OCI-LY1 (cell line): ENCODE results near the gene KCNIP3.

Source experiments
- H2AFZ ChIP-seq: fragments of 200-600 bp; sonication (generic), shearing (Covaris generic); 2 replicates; pipeline ENCODE4 v1.6.0; 2014; ENCODE audit warnings: antibody characterized with exemption, mild to moderate bottlenecking, low read length
- H3F3A ChIP-seq: fragments of 200-600 bp; sonication (generic), shearing (Covaris generic); 2 replicates; pipeline ENCODE4 v1.6.0; 2014; ENCODE audit warnings: mild to moderate bottlenecking, antibody characterized with exemption, low read length, moderate library complexity; ENCODE audit not compliant: insufficient read depth
- H3K27ac ChIP-seq: fragments of 200-600 bp; sonication (generic); 2 replicates; pipeline ENCODE4 v1.5.1; 2014; ENCODE audit warnings: low read length, mixed run types, mild to moderate bottlenecking, low read depth; ENCODE audit not compliant: poor library complexity, severe bottlenecking
- H3K27me3 ChIP-seq: fragments of 200-600 bp; sonication (generic); 2 replicates; pipeline ENCODE4 v1.6.0; 2014; ENCODE audit warnings: antibody characterized with exemption, mild to moderate bottlenecking, low read length, moderate library complexity; ENCODE audit not compliant: insufficient read depth
- H3K36me3 ChIP-seq: fragments of 200-600 bp; sonication (generic); 2 replicates; pipeline ENCODE4 v1.6.1; 2014; ENCODE audit warnings: mild to moderate bottlenecking, antibody characterized with exemption, low read length, moderate library complexity, mixed read lengths; ENCODE audit not compliant: insufficient read depth
- H3K4me1 ChIP-seq: fragments of 200-600 bp; sonication (generic); 2 replicates; pipeline ENCODE4 v1.5.1; 2014; ENCODE audit warnings: mild to moderate bottlenecking, low read length, moderate library complexity; ENCODE audit not compliant: insufficient read depth, severe bottlenecking
- H3K4me2 ChIP-seq: fragments of 200-600 bp; sonication (generic), shearing (Covaris generic); 2 replicates; pipeline ENCODE4 v1.6.1; 2014; ENCODE audit warnings: low read length
- H3K4me3 ChIP-seq: fragments of 200-600 bp; sonication (generic); 2 replicates; pipeline ENCODE4 v1.5.1; 2014; ENCODE audit warnings: low read length, low read depth, mild to moderate bottlenecking, mixed read lengths; ENCODE audit not compliant: poor library complexity, severe bottlenecking
- H3K79me2 ChIP-seq: fragments of 200-600 bp; shearing (Covaris generic); 2 replicates; pipeline ENCODE4 v1.6.1; 2016; ENCODE audit warnings: mixed run types, low read length, mixed read lengths; ENCODE audit not compliant: insufficient read depth
- H3K9ac ChIP-seq: fragments of 200-600 bp; sonication (generic), shearing (Covaris generic); 2 replicates; pipeline ENCODE4 v1.6.1; 2014; ENCODE audit warnings: mild to moderate bottlenecking, low read length, mixed read lengths
- H3K9me2 ChIP-seq: fragments of 200-600 bp; sonication (generic), shearing (Covaris generic); 2 replicates; pipeline ENCODE4 v1.6.1; 2014; ENCODE audit warnings: low read depth, mild to moderate bottlenecking, low read length, mixed read lengths
- H3K9me3 ChIP-seq: fragments of 200-600 bp; shearing (Covaris generic); 2 replicates; pipeline ENCODE4 v1.6.1; 2014; ENCODE audit warnings: low read length, mixed read lengths
- H4K20me1 ChIP-seq: fragments of 200-600 bp; sonication (generic), shearing (Covaris generic); 2 replicates; pipeline ENCODE4 v1.6.0; 2016; ENCODE audit warnings: mild to moderate bottlenecking, low read length; ENCODE audit not compliant: insufficient read depth
- EZH2 ChIP-seq: fragments of 200-600 bp; sonication (generic), shearing (Covaris generic); IDR thresholded peaks from 2 replicates; pipeline ENCODE4 v1.8.0; 2017; ENCODE audit warnings: borderline replicate concordance, mixed run types, mild to moderate bottlenecking, antibody characterized with exemption, low read length, moderate library complexity, mixed read lengths
- TF ChIP-seq, protein P1 (sequence below): fragments of 200-600 bp; sonication (generic), shearing (Covaris generic); IDR thresholded peaks from 2 replicates; pipeline ENCODE4 v1.5.1; 2017; ENCODE audit warnings: mild to moderate bottlenecking, antibody characterized with exemption, low read length, moderate library complexity, mixed read lengths

The KCNIP3 gene

DNA sequence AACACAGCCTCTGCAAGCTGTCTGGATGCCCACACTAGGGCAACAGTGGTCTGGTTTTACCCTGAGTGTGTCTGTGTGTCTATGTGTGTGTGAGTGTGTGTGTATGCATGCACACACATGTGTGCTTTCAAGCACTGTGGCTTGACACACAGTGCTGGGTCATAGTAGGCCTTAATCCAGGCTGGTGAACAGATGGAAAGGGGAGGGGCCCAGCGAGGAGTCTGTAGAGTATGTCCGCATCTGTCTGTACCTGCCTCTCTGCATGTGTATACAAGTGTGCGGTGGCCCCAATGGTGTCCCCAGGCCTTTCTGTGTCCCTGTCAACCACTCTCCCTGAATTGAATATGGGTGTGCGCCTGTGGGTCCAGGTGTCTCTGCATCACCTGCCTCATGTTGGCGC is 9.3 kb upstream of the KCNIP3 start:
- Histone ChIP-seq H4K20me1 (no peaks in the 10 kb centered on the region), H3K9me3 (peaks cover 3% of the 10 kb centered on the region; the same call in 1 of the 2 replicates), H3F3A (no peaks in the 10 kb centered on the region), H2AFZ (no peak overlapping the region), H3K9me2 (no peaks in the 10 kb centered on the region), H3K79me2 (no peaks in the 10 kb centered on the region), H3K27ac (no peak overlapping the region), H3K27me3 (peaks cover 4% of the 10 kb centered on the region; the same call in 1 of the 2 replicates), H3K36me3 (no peaks in the 10 kb centered on the region; the same call in 1 of the 2 replicates), H3K9ac (no peak overlapping the region), H3K4me1 (no peaks in the 10 kb centered on the region), H3K4me3 (no peak overlapping the region), H3K4me2 (no peak overlapping the region)
- TF ChIP-seq, protein P1, sequence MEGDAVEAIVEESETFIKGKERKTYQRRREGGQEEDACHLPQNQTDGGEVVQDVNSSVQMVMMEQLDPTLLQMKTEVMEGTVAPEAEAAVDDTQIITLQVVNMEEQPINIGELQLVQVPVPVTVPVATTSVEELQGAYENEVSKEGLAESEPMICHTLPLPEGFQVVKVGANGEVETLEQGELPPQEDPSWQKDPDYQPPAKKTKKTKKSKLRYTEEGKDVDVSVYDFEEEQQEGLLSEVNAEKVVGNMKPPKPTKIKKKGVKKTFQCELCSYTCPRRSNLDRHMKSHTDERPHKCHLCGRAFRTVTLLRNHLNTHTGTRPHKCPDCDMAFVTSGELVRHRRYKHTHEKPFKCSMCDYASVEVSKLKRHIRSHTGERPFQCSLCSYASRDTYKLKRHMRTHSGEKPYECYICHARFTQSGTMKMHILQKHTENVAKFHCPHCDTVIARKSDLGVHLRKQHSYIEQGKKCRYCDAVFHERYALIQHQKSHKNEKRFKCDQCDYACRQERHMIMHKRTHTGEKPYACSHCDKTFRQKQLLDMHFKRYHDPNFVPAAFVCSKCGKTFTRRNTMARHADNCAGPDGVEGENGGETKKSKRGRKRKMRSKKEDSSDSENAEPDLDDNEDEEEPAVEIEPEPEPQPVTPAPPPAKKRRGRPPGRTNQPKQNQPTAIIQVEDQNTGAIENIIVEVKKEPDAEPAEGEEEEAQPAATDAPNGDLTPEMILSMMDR, result no peak
- TF ChIP-seq EZH2, result no peak

- no peak for TF ChIP-seq EZH2
- TF ChIP-seq, protein P1, result no peak
- H3F3A ChIP-seq, result no peaks in the 10 kb centered on the region
- no peaks in the 10 kb centered on the region for H4K20me1 ChIP-seq
- no peak overlapping the region for H3K9ac ChIP-seq
- no peaks in the 10 kb centered on the region for H3K79me2 ChIP-seq
- H3K9me2 ChIP-seq, result no peaks in the 10 kb centered on the region
- H2AFZ ChIP-seq, result no peak overlapping the region
- no peak overlapping the region for H3K4me3 ChIP-seq
- no peak overlapping the region for H3K4me2 ChIP-seq
- no peaks in the 10 kb centered on the region for H3K4me1 ChIP-seq
- H3K27me3 ChIP-seq, result peaks cover 4% of the 10 kb centered on the region; the same call in 1 of the 2 replicates
- H3K36me3 ChIP-seq, result no peaks in the 10 kb centered on the region; the same call in 1 of the 2 replicates
- H3K9me3 ChIP-seq, result peaks cover 3% of the 10 kb centered on the region; the same call in 1 of the 2 replicates
- H3K27ac ChIP-seq, result no peak overlapping the region
These were observed 7.9 kb upstream of the KCNIP3 start for GRCh38 chr2:95289253-95289652.

DNA sequence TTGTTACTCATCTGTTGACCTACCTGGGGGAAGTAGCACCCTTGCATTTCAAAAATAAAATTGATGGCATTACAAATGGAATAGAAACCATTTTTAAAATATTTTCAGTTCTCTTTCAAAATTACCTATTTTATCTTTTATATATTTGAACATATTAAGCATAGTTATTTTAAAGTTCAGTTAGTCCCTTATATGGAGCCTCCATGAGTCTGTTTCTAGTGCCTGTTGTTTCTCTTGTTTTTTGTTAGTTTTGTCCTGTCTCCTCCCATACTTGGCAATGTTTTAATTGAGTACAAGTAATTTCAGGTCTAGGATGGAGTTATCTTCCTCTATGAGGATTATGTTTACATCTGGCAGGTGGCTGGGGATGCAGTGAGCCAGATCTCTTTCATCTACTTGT is 5.9 kb upstream of the KCNIP3 start:
- Histone ChIP-seq H3K9me2 (no peaks in the 10 kb centered on the region), H3F3A (no peaks in the 10 kb centered on the region), H4K20me1 (no peaks in the 10 kb centered on the region), H3K27ac (no peak overlapping the region), H3K4me3 (no peak overlapping the region), H3K9me3 (peaks cover 3% of the 10 kb centered on the region; the same call in 1 of the 2 replicates), H3K27me3 (peaks cover 4% of the 10 kb centered on the region; the same call in 1 of the 2 replicates), H3K4me2 (no peak overlapping the region), H3K9ac (no peak overlapping the region), H3K79me2 (no peaks in the 10 kb centered on the region), H3K36me3 (no peaks in the 10 kb centered on the region; the same call in 1 of the 2 replicates), H3K4me1 (no peaks in the 10 kb centered on the region), H2AFZ (no peak overlapping the region)
- TF ChIP-seq, protein P1, result no peak
- TF ChIP-seq EZH2, result no peak
